ENCODE data around the gene OMP.

- TF ChIP-seq, protein P1, sequence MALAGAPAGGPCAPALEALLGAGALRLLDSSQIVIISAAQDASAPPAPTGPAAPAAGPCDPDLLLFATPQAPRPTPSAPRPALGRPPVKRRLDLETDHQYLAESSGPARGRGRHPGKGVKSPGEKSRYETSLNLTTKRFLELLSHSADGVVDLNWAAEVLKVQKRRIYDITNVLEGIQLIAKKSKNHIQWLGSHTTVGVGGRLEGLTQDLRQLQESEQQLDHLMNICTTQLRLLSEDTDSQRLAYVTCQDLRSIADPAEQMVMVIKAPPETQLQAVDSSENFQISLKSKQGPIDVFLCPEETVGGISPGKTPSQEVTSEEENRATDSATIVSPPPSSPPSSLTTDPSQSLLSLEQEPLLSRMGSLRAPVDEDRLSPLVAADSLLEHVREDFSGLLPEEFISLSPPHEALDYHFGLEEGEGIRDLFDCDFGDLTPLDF (CRISPR knock-in tag; IDR thresholded peaks at IDR 0.05): no peak
- no peak for TF ChIP-seq ATF2 (CRISPR knock-in tag; IDR thresholded peaks at IDR 0.05; ENCODE audit: borderline replicate concordance, low read depth)
- no peak for TF ChIP-seq CREM (CRISPR knock-in tag; IDR thresholded peaks at IDR 0.05)
- TF ChIP-seq, protein P2, sequence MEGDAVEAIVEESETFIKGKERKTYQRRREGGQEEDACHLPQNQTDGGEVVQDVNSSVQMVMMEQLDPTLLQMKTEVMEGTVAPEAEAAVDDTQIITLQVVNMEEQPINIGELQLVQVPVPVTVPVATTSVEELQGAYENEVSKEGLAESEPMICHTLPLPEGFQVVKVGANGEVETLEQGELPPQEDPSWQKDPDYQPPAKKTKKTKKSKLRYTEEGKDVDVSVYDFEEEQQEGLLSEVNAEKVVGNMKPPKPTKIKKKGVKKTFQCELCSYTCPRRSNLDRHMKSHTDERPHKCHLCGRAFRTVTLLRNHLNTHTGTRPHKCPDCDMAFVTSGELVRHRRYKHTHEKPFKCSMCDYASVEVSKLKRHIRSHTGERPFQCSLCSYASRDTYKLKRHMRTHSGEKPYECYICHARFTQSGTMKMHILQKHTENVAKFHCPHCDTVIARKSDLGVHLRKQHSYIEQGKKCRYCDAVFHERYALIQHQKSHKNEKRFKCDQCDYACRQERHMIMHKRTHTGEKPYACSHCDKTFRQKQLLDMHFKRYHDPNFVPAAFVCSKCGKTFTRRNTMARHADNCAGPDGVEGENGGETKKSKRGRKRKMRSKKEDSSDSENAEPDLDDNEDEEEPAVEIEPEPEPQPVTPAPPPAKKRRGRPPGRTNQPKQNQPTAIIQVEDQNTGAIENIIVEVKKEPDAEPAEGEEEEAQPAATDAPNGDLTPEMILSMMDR (IDR thresholded peaks at IDR 0.05): no peak
- TF ChIP-seq MAX (CRISPR knock-in tag; IDR thresholded peaks at IDR 0.05): no peak
- TF ChIP-seq NFYB (CRISPR knock-in tag; conservative IDR thresholded peaks at IDR 0.05; ENCODE audit: low read depth): no peak
- TF ChIP-seq ZNF416 (CRISPR knock-in tag; IDR thresholded peaks at IDR 0.05): no peak
- no peak for TF ChIP-seq ATF6 (CRISPR knock-in tag; IDR thresholded peaks at IDR 0.05)
- TF ChIP-seq ELF4 (CRISPR knock-in tag; IDR thresholded peaks at IDR 0.05; ENCODE audit: low read depth): no peak
Observed at GRCh38 chr11:77108436-77108835, 5.8 kb downstream of the OMP start.
